Measurements from ENCODE around the gene HIPK3. TPM values are rescaled to one million over a fixed set of nuclear protein-coding genes. Genes with fewer than 3 reads are reported as not detected.

Gene HIPK3
- total and polyA plus RNA-seq, 2 donors from 2014 or later, result 17.3 to 162 TPM

GRCh38 chr11:33271059-33271458, 13.9 kb downstream of the HIPK3 start:
- TF ChIP-seq CTCF (IDR thresholded peaks at IDR 0.05; ENCODE audit: borderline replicate concordance, extremely low read depth, insufficient read depth), result no peak
- no peaks in the 10 kb centered on the region for H3K27me3 ChIP-seq (ENCODE audit: control insufficient read depth, insufficient read depth, low read length)
- intact Hi-C loops (cut with DNase I), result no loop called here
- no peak overlapping the region for H3K27ac ChIP-seq (ENCODE audit: low read depth in 2 of 2, low read length in 2 of 2)
- no peaks in the 10 kb centered on the region for H3K36me3 ChIP-seq (ENCODE audit: control insufficient read depth in 2 of 3, insufficient read depth in 3 of 3, low read length in 3 of 3)
- H3K9me3 ChIP-seq (ENCODE audit: control insufficient read depth in 2 of 3, insufficient read depth in 1 of 3, low read length in 3 of 3), result no peaks in the 10 kb centered on the region
- H3K4me1 ChIP-seq (ENCODE audit: control insufficient read depth in 2 of 3, insufficient read depth in 2 of 3, low read depth in 1 of 3, low read length in 3 of 3), result peaks cover 0 to 22% (median 8%) of the 10 kb centered on the region in 3 donors
- H3K9ac ChIP-seq (ENCODE audit: low read length in 3 of 3), result no peak overlapping the region
- DNase-seq, result no peak
- no peak for FAIRE-seq
- no peak overlapping the region for H3K4me3 ChIP-seq (ENCODE audit: low read length in 3 of 3)

GRCh38 chr11:33272338-33273107, 15.3 kb downstream of the HIPK3 start:
- Histone ChIP-seq H3K27me3 (ENCODE audit: control insufficient read depth, insufficient read depth, low read length) (no peaks in the 10 kb centered on the region), H3K9me3 (ENCODE audit: control insufficient read depth in 2 of 3, insufficient read depth in 1 of 3, low read length in 3 of 3) (no peaks in the 10 kb centered on the region), H3K36me3 (ENCODE audit: control insufficient read depth in 2 of 3, insufficient read depth in 3 of 3, low read length in 3 of 3) (no peaks in the 10 kb centered on the region), H3K9ac (ENCODE audit: low read length in 3 of 3) (no peak overlapping the region), H3K4me3 (ENCODE audit: low read length in 3 of 3) (no peak overlapping the region), H3K4me1 (ENCODE audit: control insufficient read depth in 2 of 3, insufficient read depth in 2 of 3, low read depth in 1 of 3, low read length in 3 of 3) (peaks cover 0 to 30% (median 6%) of the 10 kb centered on the region in 3 donors), H3K27ac (ENCODE audit: low read depth in 2 of 2, low read length in 2 of 2) (no peak overlapping the region)
- DNase-seq (no peak), FAIRE-seq (no peak)
- intact Hi-C loops (cut with DNase I), result no loop called here
- no peak for TF ChIP-seq CTCF (IDR thresholded peaks at IDR 0.05; ENCODE audit: borderline replicate concordance, extremely low read depth, insufficient read depth)

- Histone ChIP-seq H3K36me3 (ENCODE audit: control insufficient read depth in 2 of 3, insufficient read depth in 3 of 3, low read length in 3 of 3) (no peaks in the 10 kb centered on the region), H3K9ac (ENCODE audit: low read length in 3 of 3) (no peak overlapping the region), H3K9me3 (ENCODE audit: control insufficient read depth in 2 of 3, insufficient read depth in 1 of 3, low read length in 3 of 3) (no peaks in the 10 kb centered on the region), H3K27ac (ENCODE audit: low read depth in 2 of 2, low read length in 2 of 2) (peak overlapping the region in 1 of 2 donors; percentile 53), H3K27me3 (ENCODE audit: control insufficient read depth, insufficient read depth, low read length) (no peaks in the 10 kb centered on the region), H3K4me3 (ENCODE audit: low read length in 3 of 3) (peak overlapping the region in 1 of 3 donors; percentile 2), H3K4me1 (ENCODE audit: control insufficient read depth in 2 of 3, insufficient read depth in 2 of 3, low read depth in 1 of 3, low read length in 3 of 3) (peaks cover 0 to 34% (median 8%) of the 10 kb centered on the region in 3 donors)
- intact Hi-C loops (cut with DNase I), result no loop called here
- TF ChIP-seq CTCF (IDR thresholded peaks at IDR 0.05; ENCODE audit: borderline replicate concordance, extremely low read depth, insufficient read depth), result no peak
- no peak for FAIRE-seq
- DNase-seq, result no peak
Observed at GRCh38 chr11:33273656-33274055, 16.5 kb downstream of the HIPK3 start.
